Measurements from ENCODE around the gene TMEM240. TPM values are rescaled to one million over a fixed set of nuclear protein-coding genes. Genes with fewer than 3 reads are reported as not detected.

TMEM240 gene
- total and polyA plus RNA-seq, 2 of the 8 experiments (the other 6 are each of a cell fraction or from before 2014, with no cell fraction given) = 3.6 to 5.7 TPM

DNA sequence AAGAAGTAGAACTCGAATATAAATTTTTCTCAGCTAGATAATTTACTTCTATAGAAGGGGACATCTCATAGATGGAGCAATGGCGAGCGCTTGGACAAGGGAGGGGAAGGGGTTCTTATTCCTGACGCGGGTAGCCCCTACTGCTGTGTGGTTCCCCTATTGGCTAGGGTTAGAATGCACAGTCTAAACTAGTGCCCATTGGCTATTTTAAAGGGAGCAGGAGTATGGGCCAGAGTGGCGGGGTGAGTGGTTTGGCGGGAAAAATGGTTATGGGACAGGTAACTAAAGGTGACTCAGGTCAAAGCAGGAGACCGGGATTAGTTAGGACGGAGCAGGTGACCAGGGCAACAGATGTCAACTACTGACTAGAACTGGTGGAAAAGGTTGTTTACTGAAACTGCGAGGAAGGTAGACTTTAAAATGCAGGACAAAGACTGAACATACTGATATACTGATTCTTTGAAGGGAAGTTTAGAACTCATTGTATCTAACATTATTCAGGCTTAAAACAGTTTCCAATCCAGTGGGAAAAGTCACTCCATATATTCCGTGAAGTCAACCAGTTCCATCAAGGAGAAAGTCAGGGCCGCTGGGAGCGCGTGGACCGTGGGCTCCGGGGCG is 29.4 kb downstream of the TMEM240 start (continued):
- no peak for TF ChIP-seq EZH2 (IDR thresholded peaks at IDR 0.05; ENCODE audit: low read depth, low read length, severe bottlenecking)
- TF ChIP-seq SRF (IDR thresholded peaks at IDR 0.05; ENCODE audit: low read depth, low read length) = no peak
- no peak for TF ChIP-seq TAF1 (IDR thresholded peaks at IDR 0.05; ENCODE audit: low read depth, low read length)
- TF ChIP-seq HDAC2 (IDR thresholded peaks at IDR 0.05; ENCODE audit: borderline replicate concordance in 1 of 2, low read depth in 2 of 2, low read length in 2 of 2) = no peak
- no peak for TF ChIP-seq GABPA (IDR thresholded peaks at IDR 0.05; ENCODE audit: borderline replicate concordance, insufficient read depth, low read length)
- TF ChIP-seq YY1 (IDR thresholded peaks at IDR 0.05; ENCODE audit: low read depth, low read length) = no peak
- no peak for TF ChIP-seq CTBP2 (IDR thresholded peaks at IDR 0.05; ENCODE audit: borderline replicate concordance, insufficient read depth, insufficient read length, low read length)
- TF ChIP-seq, protein P1, sequence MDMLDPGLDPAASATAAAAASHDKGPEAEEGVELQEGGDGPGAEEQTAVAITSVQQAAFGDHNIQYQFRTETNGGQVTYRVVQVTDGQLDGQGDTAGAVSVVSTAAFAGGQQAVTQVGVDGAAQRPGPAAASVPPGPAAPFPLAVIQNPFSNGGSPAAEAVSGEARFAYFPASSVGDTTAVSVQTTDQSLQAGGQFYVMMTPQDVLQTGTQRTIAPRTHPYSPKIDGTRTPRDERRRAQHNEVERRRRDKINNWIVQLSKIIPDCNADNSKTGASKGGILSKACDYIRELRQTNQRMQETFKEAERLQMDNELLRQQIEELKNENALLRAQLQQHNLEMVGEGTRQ (IDR thresholded peaks at IDR 0.05; ENCODE audit: low read length) = no peak
- no peak for TF ChIP-seq SP1 (IDR thresholded peaks at IDR 0.05; ENCODE audit: low read depth, low read length)
- no peak for TF ChIP-seq EGR1 (IDR thresholded peaks at IDR 0.05; ENCODE audit: borderline replicate concordance, low read depth, low read length)
- peak in 1 of 2 experiments; percentile 6; a peak in 1 of 4 replicates for TF ChIP-seq SIN3A (conservative IDR thresholded peaks at IDR 0.05 in 1 of 2, IDR thresholded peaks at IDR 0.05 in 1 of 2; ENCODE audit: low read depth in 1 of 2, low read length in 2 of 2)
- no peak for TF ChIP-seq SIX5 (IDR thresholded peaks at IDR 0.05; ENCODE audit: low read depth, low read length)
- TF ChIP-seq KDM5A (IDR thresholded peaks at IDR 0.05; ENCODE audit: low read length) = no peak
